HG03378 (cell line): ENCODE measurements around the gene HEPH.
A peak's percentile ranks its signal among the peaks of the same experiment; 100 is the strongest.
"Not testable (repeated sequence)": the region's sequence is repeated elsewhere in the genome, so short reads cannot be mapped to it uniquely, and the experiment has no call there.

Source experiments
- ATAC-seq: cut with Tn5 transposase; IDR thresholded peaks from one replicate; pipeline ENCODE4 v1.9.1; 2021; ENCODE audit warnings: mild to moderate bottlenecking, moderate library complexity; ENCODE audit not compliant: unreplicated experiment

The HEPH gene

GRCh38 chrX:66163849-66164411 lies at the start of gene HEPH:
Gene HEPH, plus strand, starts transcription at chrX:66164247. Its CDS starts 6,324 bp downstream, at chrX:66170571.
- ATAC-seq = no peak

- not testable (repeated sequence) for ATAC-seq
Observed at GRCh38 chrX:66118722-66119121, 45.3 kb upstream of the HEPH start.

DNA sequence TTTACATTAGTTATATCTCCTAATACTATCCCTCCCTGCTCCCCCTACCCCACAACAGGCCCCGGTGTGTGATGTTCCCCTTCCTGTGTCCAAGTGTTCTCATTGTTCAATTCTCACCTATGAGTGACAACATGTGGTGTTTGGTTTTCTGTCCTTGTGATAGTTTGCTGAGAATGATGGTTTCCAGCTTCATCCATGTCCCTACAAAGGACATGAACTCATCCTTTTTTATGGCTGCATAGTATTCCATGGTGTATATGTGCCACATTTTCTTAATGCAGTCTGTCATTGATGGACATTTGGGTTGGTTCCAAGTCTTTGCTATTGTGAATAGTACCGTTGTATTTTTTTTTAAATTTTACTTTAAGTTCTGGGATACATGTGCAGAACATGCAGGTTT lies 42.7 kb upstream of the HEPH start:
- ATAC-seq = not testable (repeated sequence)

DNA sequence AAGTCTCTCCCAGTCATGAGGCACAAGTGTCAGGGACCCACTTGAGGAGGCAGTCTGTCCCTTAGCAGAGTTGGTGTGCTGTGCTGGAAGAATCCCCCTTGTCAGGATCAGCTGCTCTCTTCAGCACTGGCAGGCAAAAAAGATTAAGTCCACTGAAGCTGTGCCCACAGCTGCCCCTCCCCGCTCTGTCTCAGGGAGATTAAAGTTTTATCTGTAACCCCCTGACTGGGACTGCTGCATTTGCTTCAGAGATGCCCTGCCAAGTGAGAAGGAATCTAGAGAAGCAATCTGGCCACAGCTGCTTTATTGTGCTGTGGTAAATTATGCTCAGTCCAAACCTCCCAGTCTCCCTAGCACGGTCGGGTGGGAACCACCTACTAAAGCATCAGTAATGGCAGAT lies 37.4 kb upstream of the HEPH start:
- ATAC-seq = no peak

GRCh38 chrX:66130469-66130868 lies 33.6 kb upstream of the HEPH start:
- no peak for ATAC-seq

- ATAC-seq = not testable (repeated sequence)
Observed at GRCh38 chrX:66135284-66135683, 28.8 kb upstream of the HEPH start.

DNA sequence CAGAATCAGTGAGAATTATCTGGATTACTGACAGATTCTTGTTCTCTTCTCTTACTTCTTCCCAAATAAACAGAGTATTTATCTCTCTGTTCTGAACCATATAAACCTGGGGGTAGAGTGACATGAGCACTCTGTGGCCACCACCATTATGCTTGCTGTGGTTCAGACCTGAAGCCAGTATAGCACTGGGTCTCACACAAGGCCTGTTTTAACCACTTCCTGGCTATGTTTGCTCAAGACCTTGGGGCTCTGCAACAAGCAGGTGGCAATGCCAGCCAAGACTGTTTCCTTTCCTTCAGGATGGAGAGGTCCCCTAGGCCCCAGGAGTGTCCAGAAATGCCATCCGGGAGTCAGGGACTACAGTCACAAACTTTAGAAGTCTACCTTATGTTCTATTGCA lies 21.7 kb upstream of the HEPH start:
- no peak for ATAC-seq

DNA sequence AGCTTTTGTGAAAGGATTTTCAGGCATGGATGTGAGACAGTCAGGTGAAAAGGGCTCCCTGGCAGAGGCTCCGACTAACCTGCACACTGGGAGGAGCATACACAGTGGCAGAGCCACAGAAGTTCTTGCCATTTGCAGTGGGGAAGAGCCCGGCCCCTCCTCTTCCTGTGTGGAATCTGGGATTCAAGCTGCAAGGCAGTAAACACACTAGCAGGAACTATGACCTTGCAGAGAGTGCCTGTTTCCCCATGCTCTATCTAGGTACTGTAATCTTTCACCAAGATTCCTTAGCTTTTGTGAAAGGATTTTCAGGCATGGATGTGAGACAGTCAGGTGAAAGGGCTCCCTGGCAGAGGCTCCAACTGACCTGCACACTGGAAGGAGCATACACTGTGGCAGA lies 19.8 kb upstream of the HEPH start:
- ATAC-seq = no peak

GRCh38 chrX:66149519-66149918 lies 14.5 kb upstream of the HEPH start:
- no peak for ATAC-seq

- no peak for ATAC-seq
Observed at GRCh38 chrX:66150163-66150562, 13.9 kb upstream of the HEPH start.

DNA sequence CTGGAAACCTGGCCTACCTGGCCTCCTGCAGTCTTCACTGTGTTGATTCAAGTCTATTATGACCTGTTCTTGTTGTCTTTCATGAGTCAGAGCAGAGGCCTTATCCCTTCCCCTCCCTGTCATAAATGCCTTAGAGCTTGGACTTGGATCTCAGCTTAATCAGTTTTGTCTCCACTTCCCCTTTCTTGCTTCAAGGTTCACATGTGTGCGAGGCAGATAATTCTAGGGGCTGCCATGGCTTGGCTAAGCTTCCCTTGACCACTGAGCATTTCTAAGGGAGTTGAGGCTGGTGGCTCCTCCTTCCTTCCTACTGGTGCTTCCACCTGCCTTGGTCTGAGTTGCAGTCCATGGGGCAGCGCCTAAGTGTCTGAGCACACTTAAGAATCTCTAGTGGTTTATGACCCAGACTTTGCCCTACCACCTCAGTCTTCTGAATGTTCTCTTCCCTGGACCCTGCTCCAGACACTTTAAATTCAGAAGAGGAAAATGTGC lies 1.7 kb upstream of the HEPH start:
- ATAC-seq = no peak

- ATAC-seq = no peak
Observed at GRCh38 chrX:66163447-66163846, 600 bp upstream of the HEPH start.

DNA sequence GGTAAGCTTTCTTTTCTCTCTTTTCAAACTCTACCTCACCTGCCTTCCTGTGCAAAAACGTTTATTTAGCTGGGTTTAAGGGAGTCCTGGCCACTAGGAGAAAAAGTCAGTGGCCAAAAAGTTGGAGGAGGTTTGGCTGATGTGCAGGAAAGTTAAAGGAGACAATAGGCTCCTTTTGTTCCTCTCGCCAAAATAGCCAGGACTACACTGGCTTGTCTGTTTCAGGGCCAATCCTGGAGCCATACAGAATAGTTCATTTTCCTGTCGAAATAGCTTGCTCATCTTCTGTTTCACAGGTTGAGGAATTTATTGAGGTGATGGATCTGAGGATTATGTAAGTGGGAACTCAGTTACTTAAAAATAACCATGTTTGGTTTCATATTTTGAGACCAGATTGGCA lies 423 bp downstream of the HEPH start:
- ATAC-seq = no peak

- no peak for ATAC-seq
Observed at GRCh38 chrX:66164931-66165330, 884 bp downstream of the HEPH start.

GRCh38 chrX:66166671-66167070 lies 2.6 kb downstream of the HEPH start:
- ATAC-seq = no peak

- no peak for ATAC-seq
Observed at GRCh38 chrX:66167431-66167830, 3.4 kb downstream of the HEPH start.

GRCh38 chrX:66176134-66176533 lies 12.1 kb downstream of the HEPH start:
- ATAC-seq = no peak

DNA sequence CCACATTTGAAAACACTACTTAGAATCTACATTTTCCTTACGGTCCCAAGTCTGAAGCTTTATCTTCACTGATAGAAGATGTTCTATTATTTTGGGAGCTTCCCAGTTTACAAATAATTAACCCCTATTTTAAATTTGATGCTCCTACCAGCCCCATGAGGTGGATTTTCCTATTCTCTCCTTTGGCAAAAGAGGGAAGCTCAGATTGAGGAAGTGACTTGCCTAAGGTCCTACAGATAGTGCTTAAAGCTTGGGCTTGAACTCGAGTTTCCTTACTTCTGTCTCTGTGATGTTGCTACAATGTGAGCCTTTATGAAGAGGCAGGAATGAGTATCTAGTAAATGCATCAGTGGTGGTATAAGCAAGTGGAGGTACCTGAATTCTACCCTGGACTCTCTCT lies 27.5 kb downstream of the HEPH start:
- ATAC-seq = no peak

- no peak for ATAC-seq
Observed at GRCh38 chrX:66193821-66194220, 29.8 kb downstream of the HEPH start.

DNA sequence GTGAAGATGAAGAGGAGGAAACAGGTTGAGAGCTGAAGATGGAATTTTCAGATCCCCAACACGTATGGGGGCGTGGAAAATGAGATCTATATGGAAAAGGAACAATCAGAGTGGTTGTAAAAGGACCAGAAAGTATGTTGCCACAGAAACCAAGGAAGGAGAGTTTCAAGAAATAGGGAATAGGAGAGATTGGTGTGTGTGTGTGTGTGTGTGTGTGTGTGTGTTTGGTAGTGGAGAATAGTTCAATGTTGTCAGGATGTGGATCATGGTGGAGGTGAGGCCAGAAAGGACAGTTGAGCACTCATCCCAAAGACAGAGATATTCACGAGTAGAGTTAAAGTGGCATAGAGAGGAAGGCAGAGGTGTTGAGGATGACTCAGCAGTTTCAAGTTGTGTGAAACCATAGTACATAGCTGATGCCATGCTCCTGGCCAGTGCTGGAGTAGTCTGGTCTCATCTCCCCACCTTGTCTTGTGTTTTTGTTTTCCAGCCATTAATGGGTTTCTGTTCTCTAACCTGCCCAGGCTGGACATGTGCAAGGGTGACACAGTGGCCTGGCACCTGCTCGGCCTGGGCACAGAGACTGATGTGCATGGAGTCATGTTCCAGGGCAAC lies 36.1 kb downstream of the HEPH start:
- peak; percentile 88 for ATAC-seq

DNA sequence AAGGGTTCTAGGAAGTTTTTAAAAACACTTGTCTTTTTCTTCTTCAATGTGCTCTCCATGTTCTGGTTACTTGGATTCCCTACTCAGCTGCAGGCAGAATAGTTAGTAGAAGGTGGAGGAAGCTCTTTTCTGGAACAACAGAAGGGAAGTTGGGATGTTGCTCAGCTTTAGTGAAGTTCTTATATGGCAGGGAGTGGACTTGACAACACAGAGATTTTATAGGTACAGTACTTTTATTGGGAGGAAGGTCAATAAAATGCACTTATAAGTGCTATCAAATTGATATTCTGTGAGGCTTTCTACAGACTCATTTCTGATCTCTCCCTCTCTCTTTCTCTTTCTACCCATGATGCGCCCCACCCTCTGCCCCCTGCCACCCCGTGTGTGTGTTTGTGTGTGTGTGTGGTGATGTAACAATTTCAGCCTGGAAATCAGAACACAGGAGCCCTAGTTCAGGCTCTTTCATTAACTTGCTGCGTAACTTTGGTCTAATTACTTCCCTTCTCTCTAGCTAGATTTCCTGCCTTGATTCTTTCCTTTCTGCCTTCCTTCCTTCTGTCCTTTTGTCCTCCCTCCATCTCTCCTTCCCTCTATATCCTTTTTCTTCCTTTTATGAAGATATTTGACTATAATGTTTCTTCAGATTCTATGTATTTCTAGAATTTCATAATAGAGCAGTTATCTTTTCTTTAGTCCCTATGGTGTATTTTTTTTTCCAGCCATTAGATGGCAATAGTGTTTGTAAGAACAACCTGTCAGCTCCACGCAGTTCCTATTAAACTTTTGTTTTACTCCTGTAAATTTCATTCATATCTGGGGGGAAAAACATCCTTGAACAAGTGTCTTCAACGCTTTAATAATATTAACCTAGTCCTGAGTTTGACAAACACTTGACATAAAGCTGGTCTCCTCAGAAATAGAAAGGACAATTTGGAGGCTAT lies 37.1 kb downstream of the HEPH start:
- no peak for ATAC-seq

- peak; percentile 38 for ATAC-seq
Observed at GRCh38 chrX:66203114-66203513, 39.1 kb downstream of the HEPH start.
